Sigmoid colon (tissue), 4 donors: ENCODE results near the gene IL15RA.

Experiments
- EP300 ChIP-seq, 4 donors: sonication (generic); formaldehyde crosslinking; IDR thresholded peaks; one replicate each; pipeline ENCODE4 v1.6.1; 2017; ENCODE audit warnings: antibody characterized with exemption in 4 of 4
- POLR2A ChIP-seq, 2 donors: fragments of 450-650 bp; IDR thresholded peaks; one replicate each; pipeline ENCODE4 v1.6.1; 2016; ENCODE audit warnings: antibody characterized with exemption in 2 of 2, mild to moderate bottlenecking in 2 of 2, moderate library complexity in 2 of 2

DNA sequence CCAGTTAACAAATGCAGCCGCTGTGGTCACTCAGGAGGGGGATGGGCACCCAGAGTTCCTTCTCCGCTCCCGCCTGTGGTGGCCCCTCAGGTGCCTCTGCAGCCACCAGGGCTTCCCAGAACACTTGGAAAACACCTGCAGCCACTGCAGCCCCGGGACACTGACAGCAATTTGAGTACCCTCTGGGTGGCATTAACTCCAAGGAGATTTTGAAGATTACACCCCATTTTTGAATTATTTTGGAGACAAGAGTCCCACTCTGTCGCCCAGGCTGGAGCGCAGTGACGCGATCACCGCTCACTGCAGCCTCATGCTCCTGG is 32.2 kb downstream of the IL15RA start:
- TF ChIP-seq EP300 (IDR thresholded peaks at IDR 0.05) (no peak), POLR2A (IDR thresholded peaks at IDR 0.05) (no peak)
